Right ventricle myocardium inferior (tissue), 1 donor: ENCODE measurements around the gene SPINK1. TPM values are rescaled to one million over a fixed set of nuclear protein-coding genes. Genes with fewer than 3 reads are reported as not detected.
"Not testable (repeated sequence)": the region's sequence is repeated elsewhere in the genome, so short reads cannot be mapped to it uniquely, and the experiment has no call there.

Source experiments
- ATAC-seq: fragments of 200-7000 bp; cut with Tn5 transposase; one replicate; pipeline ENCODE4 v1.9.1; 2020; ENCODE audit warnings: mild to moderate bottlenecking, moderate library complexity
- DNase-seq: peaks from one replicate; pipeline ENCODE4 v3.0.0; 2021; ENCODE audit errors: missing footprints
- intact Hi-C: fragments of 100-400 bp; cut with DNase I; formaldehyde crosslinking; loops from one replicate; pipeline ENCODE4 v1.11.0; 2022
- total RNA-seq: library from RNA; stranded (reverse); fragmentation: NEBNext Ultra II Directional; extraction: Animal tissue kit (Norgen Biotek cat#: 25700); gene quantifications from one replicate; pipeline ENCODE4 v1.2.1, GENCODE V29; 2021
- donor health status: DM: no; HTN: yes; CAD: no; lungs with severe emphysema.

The SPINK1 gene
- total RNA-seq, 1 donor from 2014 or later = not detected

GRCh38 chr5:147856801-147857200 lies 25.3 kb upstream of the SPINK1 start:
- intact Hi-C loops = loop anchor here (2.0 to 10.0 kb wide), 2 partner anchors 78 to 248 kb away; no protein-coding TSS in a partner anchor

GRCh38 chr5:147855774-147856069 lies 24.3 kb upstream of the SPINK1 start:
- intact Hi-C loops = loop anchor here (2.0 to 10.0 kb wide), 2 partner anchors 79 to 249 kb away; no protein-coding TSS in a partner anchor
- ATAC-seq (no peak), DNase-seq (no peak)

More at GRCh38 chr5:147856801-147857200, 25.3 kb upstream of the SPINK1 start:
- ATAC-seq = no peak
- no peak for DNase-seq

DNA sequence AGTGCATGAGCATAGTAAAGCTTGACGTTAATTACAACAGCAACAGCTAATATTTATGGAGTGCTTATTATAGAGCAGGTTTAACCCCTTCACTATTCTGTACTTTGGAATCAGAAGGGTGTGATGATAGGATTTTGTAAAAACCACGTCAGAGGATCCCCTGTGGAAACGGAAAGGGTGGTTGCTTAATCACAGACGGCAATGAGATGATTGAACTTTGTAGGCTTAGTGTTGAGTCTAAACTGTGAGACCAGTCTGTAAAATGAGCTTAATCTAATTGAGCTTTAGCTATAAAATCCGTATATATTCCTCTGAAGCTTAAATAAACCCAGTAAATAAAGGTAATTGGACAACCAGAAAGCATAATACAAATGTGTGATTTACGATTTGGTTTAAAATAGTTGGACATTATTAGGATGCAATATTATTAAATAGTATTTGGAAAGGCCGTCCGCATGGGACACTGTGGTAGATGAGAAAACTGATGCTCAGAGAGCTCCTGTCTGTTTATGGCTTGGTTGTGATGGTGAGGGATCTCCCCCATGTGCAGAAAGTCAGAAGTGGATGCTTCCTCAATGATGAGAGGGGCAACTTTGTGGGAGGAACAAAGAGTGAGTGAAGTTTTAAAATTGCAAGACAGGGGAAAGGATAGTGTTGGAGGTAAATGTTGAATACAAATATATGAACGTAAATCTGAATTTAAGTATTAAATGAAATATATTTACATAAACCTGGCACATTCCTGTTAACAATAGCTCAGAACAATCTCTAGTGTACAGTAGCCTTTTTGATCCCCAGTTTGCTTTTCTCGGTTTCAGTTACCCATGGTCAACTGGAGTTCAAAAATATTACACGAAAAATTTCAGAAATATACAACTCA lies 23.7 kb upstream of the SPINK1 start:
- no peak for DNase-seq
- intact Hi-C loops = loop anchor here (10.0 kb wide), 1 partner anchor 250 kb away; no protein-coding TSS in a partner anchor
- ATAC-seq = no peak

DNA sequence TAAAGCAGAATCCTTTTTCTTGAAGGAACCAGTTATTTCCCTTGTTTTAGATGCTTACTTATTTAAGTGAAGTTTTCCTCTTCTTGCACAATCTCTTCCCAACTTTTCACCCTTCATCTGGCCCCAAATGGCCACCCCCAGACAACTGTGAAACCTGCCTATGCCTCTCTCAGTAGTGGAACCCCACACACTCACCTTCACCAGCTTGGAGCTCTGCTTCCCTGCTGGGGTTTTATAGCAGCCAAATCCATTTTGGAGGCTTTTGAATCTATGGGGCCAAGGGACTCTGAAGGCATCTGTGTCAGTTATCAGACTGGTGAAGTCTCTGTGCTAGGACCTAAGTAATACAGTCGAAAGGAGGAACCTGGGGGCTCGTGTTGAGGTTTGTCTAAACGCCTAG lies 22.9 kb upstream of the SPINK1 start:
- ATAC-seq = no peak
- intact Hi-C loops = loop anchor here (10.0 kb wide), 1 partner anchor 250 kb away; no protein-coding TSS in a partner anchor
- DNase-seq = no peak

DNA sequence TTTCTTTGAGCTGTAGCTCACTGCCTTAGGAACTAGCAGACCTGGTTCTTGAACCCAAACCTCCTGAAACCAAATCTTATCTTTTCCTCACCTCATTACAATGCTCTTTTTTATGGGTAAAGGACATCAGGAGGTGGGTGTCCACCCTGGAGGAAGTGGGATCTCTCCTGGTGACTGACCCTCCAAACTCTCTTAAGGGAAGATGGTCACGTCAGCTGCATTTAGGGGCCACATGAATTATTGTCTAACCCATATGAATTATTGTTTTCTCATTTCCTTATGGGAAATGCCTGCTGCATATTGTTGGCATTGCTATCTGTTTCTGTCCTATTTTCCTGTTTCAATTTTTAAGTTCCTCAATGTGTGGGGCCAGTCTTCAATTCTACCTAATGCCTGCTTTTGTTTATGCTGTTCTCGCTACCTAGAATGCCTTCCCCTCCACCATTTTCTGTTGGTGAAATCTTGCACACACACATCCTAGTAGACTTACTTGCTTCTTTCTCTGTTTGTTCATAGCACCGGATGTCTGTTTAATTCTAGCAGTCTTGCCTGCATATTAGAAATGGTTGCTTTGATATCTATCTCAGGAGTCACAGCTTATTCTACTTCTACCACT lies 22.0 kb upstream of the SPINK1 start:
- no peak for ATAC-seq
- DNase-seq = no peak
- intact Hi-C loops = loop anchor here (10.0 kb wide), 1 partner anchor 251 kb away; no protein-coding TSS in a partner anchor

DNA sequence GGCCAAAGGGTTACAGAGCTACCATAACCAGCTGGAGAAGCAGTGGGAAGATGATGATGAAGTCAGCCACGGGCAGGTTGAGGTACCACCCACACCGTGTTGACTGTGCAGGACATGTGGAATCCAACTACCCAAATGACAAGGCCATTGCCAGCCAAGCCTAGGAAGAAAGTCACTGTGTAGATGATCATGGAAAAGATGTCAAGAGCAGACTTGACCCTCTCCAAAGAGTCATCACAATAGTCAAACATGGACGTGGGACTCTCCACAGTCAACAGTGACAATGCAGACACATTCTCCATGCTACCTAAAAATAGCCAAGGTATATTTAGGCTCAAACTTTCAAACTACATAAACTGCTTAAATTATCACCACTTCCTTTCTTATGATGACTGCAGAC lies 20.9 kb upstream of the SPINK1 start:
- intact Hi-C loops = loop anchor here (10.0 kb wide), 1 partner anchor 252 kb away; no protein-coding TSS in a partner anchor
- no peak for DNase-seq
- no peak for ATAC-seq

- intact Hi-C loops = loop anchor here (10.0 kb wide), 1 partner anchor 253 kb away; no protein-coding TSS in a partner anchor
- DNase-seq = no peak
- no peak for ATAC-seq
These were observed 20.1 kb upstream of the SPINK1 start for GRCh38 chr5:147851578-147851977.

DNA sequence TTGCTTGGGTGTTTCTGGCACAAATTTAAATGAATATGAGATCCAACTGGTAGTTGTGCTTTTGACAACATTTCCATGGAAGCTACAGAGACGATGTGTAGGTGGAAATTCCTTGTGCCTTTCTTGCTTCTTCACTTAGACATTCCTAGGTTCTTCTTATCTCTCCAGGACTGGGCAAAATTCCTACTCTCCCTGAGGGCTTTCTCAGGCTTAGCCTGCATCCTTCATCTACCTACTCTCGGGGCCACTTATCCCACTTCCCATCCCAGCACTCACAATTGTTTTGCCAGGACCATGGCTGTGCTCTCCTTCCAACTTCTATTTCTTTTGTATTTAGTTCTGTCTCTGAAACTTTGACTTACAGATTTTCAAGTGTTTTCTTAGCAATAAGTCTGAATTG lies 17.8 kb upstream of the SPINK1 start:
- DNase-seq (no peak), ATAC-seq (no peak)
- intact Hi-C loops = no loop called here

DNA sequence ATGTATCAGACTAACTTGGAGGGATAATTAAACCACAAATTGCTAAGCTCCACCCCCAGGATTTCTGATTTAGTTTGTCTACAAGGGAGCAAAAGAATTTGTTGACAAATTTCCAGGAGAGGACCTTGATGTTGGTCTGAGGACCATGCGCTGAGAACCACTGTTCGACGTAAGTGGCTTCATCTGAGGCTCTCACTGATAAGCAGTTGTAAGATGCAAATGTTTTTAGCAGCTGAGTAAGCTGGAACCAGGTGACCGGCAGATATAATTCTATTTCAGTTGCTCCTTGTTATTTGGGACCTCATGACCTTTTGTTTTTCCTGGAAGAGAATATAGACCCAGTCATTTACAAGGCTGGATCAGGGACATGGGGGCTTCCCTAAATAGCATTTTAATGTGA lies 14.1 kb upstream of the SPINK1 start:
- ATAC-seq (no peak), DNase-seq (no peak)
- intact Hi-C loops = no loop called here

DNA sequence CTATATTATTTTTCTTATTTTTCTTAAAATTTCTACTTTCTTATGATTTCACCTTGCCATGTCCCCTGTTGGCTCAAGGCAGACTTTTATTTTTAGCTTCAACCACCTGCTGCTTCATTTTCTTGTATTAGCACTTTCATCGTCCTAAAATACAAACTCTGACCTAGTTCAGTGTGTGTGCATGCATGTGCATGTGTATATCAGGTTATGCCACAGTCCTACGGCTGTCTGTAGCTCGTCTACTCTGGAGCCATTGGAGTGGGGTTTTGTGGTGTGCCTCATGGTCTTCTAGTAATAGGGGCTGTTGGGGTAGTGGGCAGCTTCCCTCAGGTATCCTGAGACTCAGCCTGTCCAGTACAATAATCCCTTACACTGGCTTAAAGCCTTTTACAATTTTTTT lies 13.4 kb upstream of the SPINK1 start:
- intact Hi-C loops = no loop called here
- ATAC-seq (no peak), DNase-seq (no peak)

DNA sequence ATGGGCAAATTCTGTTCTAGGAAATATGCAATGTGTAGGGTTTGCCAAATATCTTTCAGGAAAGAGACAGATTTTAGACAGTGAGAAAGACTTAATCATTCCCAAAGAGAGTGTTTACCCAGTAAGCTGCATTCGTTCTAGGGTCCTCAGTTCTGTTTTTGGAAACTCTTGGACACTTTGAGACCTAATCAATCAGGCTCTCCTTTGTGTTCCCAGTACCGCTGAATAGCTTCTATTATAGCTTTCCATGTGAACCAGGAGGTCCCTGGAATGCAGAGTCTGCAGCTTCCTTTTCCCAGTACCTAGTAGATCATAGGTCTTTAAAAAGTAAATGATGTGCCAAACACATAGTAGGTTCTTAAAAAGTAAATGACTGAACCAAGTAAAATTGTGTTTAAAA lies 11.4 kb upstream of the SPINK1 start:
- intact Hi-C loops = no loop called here
- DNase-seq (no peak), ATAC-seq (no peak)

DNA sequence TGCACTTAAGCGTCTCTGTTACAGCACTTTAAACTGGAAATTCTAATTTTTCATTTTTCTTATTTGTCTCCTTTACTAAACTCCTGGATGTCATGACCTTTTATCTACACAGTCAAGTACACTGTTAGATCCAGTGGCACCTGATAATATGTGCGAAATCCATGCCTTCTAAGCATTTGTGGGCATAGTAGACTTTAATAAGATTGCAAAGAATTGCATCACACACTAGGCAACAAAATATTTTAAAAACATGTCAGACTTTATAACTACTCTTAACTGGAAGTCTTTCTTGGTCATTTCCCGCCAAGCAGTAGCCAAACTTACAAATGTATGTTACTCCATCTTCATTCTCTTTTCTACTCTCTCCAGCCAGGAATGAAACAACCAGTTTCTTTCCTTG lies 5.0 kb upstream of the SPINK1 start:
- no peak for DNase-seq
- intact Hi-C loops = no loop called here
- no peak for ATAC-seq

- intact Hi-C loops = no loop called here
These were observed 3.9 kb upstream of the SPINK1 start for GRCh38 chr5:147835386-147835798.

GRCh38 chr5:147832541-147832940 lies 1.1 kb upstream of the SPINK1 start:
- intact Hi-C loops = no loop called here
- DNase-seq (no peak), ATAC-seq (no peak)

More at GRCh38 chr5:147835386-147835798, 3.9 kb upstream of the SPINK1 start:
- DNase-seq = no peak
- ATAC-seq = no peak

DNA sequence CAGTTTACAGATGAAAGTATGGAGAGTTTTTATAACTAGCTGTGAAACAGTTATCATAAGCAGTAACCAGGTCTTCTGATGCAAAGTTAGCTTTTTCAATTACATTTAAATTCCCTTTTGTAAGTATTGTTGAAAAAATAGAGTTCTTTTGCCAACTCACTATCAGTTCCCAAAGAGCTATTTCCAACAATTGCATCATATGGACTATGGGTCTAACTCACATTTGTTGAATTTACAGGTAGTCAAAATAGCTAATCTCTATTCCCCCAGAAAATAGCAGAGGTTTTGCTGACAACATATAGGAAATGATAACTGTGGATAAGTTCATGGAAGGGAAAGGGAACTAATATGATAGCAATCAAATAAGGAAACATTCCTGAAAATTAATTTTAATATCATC lies 1.4 kb downstream of the SPINK1 start:
- DNase-seq (no peak), ATAC-seq (no peak)
- intact Hi-C loops = no loop called here

DNA sequence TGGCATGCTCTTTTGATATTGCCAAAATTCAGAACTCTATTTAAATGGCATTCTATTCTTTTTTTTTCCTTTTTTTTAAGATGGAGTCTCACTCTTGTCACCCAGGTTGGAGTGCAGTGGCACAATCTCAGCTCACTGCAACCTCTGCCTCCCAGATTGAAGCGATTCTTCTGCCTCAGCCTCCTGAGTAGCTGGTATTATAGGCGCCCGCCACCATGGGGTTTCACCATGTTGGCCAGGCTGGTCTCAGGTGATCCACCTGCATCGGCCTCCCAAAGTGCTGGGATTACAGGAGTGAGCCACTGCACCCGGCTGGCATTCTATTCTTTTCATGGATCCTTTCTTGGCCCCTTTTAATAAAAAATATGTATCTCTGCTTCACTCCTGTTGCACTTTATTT lies 4.5 kb downstream of the SPINK1 start:
- intact Hi-C loops, ATAC-seq, DNase-seq: not testable (repeated sequence)

GRCh38 chr5:147826361-147826760 lies 5.1 kb downstream of the SPINK1 start:
- DNase-seq (no peak), ATAC-seq (no peak)
- intact Hi-C loops = no loop called here

- intact Hi-C loops = loop anchor here (1.0 kb wide), 1 partner anchor 195 kb away; no protein-coding TSS in a partner anchor
- DNase-seq (peak; percentile 70), ATAC-seq (peak; percentile 69)
These were observed 8.6 kb downstream of the SPINK1 start for GRCh38 chr5:147822686-147823491.

DNA sequence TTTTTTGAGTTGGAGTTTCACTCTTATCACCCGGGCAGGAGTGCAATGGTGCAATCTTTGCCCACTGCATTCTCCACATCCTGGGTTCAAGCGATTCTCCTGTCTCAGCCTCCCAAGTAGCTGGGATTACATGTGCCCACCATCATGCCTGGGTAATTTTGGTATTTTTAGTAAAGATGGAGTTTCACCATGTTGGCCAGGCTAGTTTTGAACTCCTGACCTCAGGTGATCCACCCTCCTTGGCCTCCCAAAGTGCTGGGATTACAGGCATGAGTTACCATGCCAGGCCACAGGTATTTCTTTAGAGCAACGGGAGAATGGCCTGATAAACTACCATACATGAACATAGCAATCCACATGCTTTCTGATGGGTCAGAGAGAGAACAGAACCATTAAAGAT lies 9.2 kb downstream of the SPINK1 start:
- not testable (repeated sequence) for ATAC-seq, DNase-seq
- intact Hi-C loops = loop anchor here (1.0 kb wide), 1 partner anchor 194 kb away; no protein-coding TSS in a partner anchor
